Fibroblast of mammary gland (primary cell): Measurements from ENCODE around the gene SLC7A9.
"Not testable (repeated sequence)": the region's sequence is repeated elsewhere in the genome, so short reads cannot be mapped to it uniquely, and the experiment has no call there.

Experiments used
- DNase-seq: peaks from one replicate; pipeline ENCODE4 v3.0.0-alpha.2; 2010; ENCODE audit warnings: low read depth
- H3K4me3 ChIP-seq: 2 replicates; pipeline ENCODE4 v1.5.1; 2011; ENCODE audit warnings: low read depth, mild to moderate bottlenecking, low read length, moderate library complexity; ENCODE audit not compliant: control insufficient read depth
- TF ChIP-seq, protein P1 (sequence below): conservative IDR thresholded peaks from 2 replicates; pipeline ENCODE4 v1.5.1; 2011; ENCODE audit warnings: low read depth, low read length, inconsistent platforms; ENCODE audit not compliant: control insufficient read depth, insufficient read depth

SLC7A9 gene

DNA sequence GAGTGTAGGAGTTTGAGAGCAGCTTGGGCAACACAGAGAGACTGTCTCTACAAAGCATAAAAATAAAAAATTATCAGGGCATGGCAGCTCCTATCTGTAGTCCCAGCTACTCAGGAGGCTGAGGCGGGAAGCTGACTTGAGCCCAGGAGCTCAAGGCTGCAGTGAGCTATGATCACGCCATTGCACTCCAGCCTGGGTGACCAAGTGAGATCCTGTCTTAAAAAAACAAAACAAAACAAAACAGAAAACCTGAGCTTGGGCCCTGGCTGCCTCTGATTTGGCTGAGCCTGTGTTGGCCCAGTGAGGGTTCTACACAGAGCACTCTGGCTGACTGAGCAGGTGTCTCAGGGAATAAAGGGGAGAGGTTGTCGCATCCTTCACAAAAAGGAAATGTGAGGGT is 8.0 kb downstream of the SLC7A9 start:
- no peak overlapping the region for H3K4me3 ChIP-seq
- DNase-seq: no peak
- TF ChIP-seq, protein P1, sequence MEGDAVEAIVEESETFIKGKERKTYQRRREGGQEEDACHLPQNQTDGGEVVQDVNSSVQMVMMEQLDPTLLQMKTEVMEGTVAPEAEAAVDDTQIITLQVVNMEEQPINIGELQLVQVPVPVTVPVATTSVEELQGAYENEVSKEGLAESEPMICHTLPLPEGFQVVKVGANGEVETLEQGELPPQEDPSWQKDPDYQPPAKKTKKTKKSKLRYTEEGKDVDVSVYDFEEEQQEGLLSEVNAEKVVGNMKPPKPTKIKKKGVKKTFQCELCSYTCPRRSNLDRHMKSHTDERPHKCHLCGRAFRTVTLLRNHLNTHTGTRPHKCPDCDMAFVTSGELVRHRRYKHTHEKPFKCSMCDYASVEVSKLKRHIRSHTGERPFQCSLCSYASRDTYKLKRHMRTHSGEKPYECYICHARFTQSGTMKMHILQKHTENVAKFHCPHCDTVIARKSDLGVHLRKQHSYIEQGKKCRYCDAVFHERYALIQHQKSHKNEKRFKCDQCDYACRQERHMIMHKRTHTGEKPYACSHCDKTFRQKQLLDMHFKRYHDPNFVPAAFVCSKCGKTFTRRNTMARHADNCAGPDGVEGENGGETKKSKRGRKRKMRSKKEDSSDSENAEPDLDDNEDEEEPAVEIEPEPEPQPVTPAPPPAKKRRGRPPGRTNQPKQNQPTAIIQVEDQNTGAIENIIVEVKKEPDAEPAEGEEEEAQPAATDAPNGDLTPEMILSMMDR: no peak

DNA sequence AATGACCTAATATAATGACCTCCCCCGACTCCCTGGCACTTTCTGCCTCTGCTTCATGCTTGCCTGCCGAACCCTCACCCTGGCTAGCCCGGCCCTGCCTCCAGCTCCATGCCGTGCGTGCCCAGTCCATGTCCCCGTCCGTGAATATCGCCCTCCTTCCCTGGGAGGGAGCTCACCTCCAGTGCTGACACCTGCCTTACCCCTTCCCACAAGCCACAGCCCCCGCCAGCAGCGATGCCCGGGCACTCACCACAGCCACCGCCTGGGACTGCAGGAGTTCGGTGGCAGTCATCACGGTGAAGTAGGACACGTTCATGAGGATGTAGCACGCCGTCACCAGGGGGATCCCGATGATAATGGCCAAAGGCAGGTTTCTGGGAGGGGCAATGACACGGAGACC is 10.0 kb downstream of the SLC7A9 start:
- TF ChIP-seq, protein P1: no peak
- DNase-seq: no peak
- H3K4me3 ChIP-seq: no peak overlapping the region

DNA sequence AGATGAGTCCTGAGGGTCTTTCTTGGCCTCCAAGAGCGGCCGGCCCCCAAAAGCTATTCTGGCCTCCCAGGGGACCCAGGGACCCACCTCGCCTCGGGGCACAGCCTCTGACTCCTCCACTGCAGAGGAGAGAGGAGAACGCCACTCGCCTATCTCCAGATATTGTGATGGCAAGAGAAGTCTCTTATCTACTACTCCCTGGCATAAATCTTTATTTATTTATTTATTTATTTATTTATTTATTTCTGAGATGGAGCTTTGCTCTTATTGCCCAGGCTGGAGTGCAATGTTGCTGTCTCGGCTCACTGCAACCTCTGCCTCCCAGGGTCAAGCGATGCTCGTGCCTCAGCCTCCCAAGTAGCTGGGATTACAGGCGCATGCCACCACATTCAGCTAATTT is 11.0 kb downstream of the SLC7A9 start:
- no peak overlapping the region for H3K4me3 ChIP-seq
- DNase-seq: no peak
- TF ChIP-seq, protein P1: no peak

DNA sequence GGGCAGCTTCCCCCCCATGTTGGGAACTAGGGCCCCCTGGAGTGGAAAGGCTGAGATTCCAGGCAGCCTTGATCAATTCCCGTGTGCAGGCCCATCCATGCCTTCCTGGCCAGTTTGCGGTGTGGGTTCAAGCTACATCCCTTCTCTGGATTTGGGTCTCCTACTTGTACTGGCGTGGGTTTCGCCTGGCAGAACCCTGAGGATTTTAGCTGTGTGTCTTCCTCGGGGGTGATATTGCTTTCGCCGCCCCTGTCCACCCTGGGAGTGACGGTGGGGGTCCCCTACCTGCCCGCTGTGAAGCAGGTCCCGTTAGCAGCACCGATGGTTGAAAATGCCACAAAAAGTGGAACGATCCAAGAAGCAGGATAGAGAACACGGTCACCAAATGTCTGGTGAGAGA is 11.4 kb downstream of the SLC7A9 start:
- no peak for DNase-seq
- TF ChIP-seq, protein P1: no peak
- H3K4me3 ChIP-seq: no peak overlapping the region

DNA sequence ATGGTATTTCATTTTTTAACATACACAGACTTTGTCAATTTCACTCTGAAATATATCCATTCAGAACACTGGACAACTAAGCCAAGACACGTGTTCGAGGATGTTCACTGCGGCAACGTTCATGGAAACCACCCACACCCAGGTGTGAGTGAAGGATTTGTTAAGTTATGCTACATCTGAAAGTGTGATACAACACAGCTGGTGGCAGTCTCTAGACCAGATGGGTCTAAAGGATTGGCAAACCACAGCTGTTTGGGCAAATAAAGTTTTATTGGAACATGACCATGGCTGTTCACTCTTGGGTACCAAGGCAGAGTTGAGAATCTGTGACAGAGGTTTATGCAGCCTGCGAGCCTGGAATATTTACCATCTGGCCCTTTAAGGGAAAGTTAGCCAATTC is 12.0 kb downstream of the SLC7A9 start:
- TF ChIP-seq, protein P1: no peak
- DNase-seq: no peak
- no peak overlapping the region for H3K4me3 ChIP-seq

DNA sequence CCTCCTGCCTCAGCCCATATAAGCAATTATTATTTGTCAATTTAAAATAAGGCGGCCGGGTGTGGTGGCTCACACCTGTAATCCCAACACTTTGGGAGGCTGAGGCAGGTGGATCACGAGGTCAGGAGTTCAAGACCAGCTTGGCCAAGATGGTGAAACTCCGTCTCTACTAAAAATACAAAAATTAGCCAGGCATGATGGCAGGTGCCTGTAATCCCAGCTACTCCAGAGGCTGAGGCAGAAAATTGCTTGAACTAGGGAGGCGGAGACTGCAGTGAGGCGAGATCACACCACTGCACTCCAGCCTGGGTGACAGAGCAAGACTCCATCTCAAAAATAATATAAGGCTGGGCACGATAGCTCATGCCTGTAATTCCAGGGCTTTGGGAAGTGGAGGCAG is 12.7 kb downstream of the SLC7A9 start:
- not testable (repeated sequence) for DNase-seq

DNA sequence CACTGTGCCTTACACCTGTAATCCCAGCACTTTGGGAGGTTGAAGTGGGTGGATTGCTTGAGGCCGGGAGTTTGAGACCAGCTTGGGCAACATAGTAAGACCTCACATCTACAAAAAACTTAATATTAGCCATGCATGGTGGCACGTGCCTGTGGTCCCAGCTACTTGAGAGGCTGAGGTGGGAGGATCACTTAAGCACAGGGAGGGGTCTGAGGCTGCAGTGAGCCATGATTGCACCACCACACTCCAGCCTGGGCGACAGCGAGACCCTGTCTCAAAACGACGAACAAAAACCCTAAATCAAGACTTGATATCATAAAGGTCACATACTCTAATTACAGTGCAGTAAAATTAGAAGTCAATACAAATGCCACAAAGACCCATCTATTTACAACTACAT is 17.4 kb downstream of the SLC7A9 start:
- DNase-seq: no peak
- TF ChIP-seq, protein P1: no peak

More for the DNA sequence above, 12.7 kb downstream of the SLC7A9 start:
- not testable (repeated sequence) for H3K4me3 ChIP-seq

DNA sequence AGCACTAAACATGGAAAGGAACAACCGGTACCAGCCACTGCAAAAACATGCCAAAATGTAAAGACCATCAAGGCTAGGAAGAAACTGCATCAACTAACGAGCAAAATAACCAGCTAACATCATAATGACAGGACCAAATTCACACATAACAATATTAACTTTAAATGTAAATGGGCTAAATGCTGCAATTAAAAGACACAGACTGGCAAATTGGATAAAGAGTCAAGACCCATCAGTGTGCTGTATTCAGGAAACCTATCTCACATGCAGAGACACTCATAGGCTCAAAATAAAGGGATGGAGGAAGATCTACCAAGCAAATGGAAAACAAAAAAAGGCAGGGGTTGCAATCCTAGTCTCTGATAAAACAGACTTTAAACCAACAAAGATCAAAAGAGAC is 21.5 kb downstream of the SLC7A9 start:
- H3K4me3 ChIP-seq, DNase-seq: not testable (repeated sequence)

More for the DNA sequence above, 17.4 kb downstream of the SLC7A9 start:
- H3K4me3 ChIP-seq: no peak overlapping the region
